T-helper 1 cell treated with Interleukin-12 subunit alpha and Interleukin-12 subunit beta and Interleukin-4 antibody, amounts not matched to agents 30 μg/mL and 1 μg/mL, for 36 hours (primary cell): ENCODE measurements around the gene PKP1.

Experiments used
- H3K27ac Mint-ChIP-seq: one replicate; pipeline ENCODE4 v1.8.0; 2021; ENCODE audit warnings: mild to moderate bottlenecking, mixed read lengths
- H3K27me3 Mint-ChIP-seq: one replicate; pipeline ENCODE4 v1.8.0; 2021; ENCODE audit warnings: low read depth, mixed read lengths
- H3K36me3 Mint-ChIP-seq: one replicate; pipeline ENCODE4 v1.8.0; 2021; ENCODE audit warnings: low read depth, mixed read lengths
- H3K4me1 Mint-ChIP-seq: one replicate; pipeline ENCODE4 v1.8.0; 2021; ENCODE audit warnings: low read depth, mixed read lengths
- H3K4me3 Mint-ChIP-seq: one replicate; pipeline ENCODE4 v1.8.0; 2021; ENCODE audit warnings: mild to moderate bottlenecking, moderate library complexity, mixed read lengths
- H3K9me3 Mint-ChIP-seq: one replicate; pipeline ENCODE4 v1.8.0; 2021; ENCODE audit warnings: mixed read lengths

Gene PKP1

DNA sequence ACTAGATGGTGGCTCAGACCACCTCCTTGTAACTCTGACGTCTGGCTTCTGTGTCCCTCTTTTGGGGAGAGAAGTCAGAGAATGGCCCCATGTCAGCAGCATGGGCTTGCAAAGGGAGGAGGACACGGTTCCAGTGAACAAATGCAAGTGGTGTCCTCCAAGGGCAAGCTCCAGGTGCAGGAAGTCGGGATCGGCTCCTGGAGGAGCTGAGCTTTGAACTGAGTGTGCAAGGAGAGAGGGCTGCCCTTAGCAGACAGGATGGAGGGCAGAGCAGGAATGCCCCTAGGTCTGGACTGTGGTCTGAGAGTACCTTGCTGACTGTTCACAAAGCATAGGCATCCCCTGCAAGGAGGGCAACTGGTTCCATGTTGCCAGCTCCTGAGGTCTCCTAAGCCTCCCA lies 17.3 kb downstream of the PKP1 start:
- H3K4me1 Mint-ChIP-seq, result no peaks in the 10 kb centered on the region
- H3K9me3 Mint-ChIP-seq, result no peaks in the 10 kb centered on the region
- peaks cover 15% of the 10 kb centered on the region for H3K27me3 Mint-ChIP-seq
- H3K4me3 Mint-ChIP-seq, result no peak overlapping the region
- H3K36me3 Mint-ChIP-seq, result no peaks in the 10 kb centered on the region
- no peak overlapping the region for H3K27ac Mint-ChIP-seq

DNA sequence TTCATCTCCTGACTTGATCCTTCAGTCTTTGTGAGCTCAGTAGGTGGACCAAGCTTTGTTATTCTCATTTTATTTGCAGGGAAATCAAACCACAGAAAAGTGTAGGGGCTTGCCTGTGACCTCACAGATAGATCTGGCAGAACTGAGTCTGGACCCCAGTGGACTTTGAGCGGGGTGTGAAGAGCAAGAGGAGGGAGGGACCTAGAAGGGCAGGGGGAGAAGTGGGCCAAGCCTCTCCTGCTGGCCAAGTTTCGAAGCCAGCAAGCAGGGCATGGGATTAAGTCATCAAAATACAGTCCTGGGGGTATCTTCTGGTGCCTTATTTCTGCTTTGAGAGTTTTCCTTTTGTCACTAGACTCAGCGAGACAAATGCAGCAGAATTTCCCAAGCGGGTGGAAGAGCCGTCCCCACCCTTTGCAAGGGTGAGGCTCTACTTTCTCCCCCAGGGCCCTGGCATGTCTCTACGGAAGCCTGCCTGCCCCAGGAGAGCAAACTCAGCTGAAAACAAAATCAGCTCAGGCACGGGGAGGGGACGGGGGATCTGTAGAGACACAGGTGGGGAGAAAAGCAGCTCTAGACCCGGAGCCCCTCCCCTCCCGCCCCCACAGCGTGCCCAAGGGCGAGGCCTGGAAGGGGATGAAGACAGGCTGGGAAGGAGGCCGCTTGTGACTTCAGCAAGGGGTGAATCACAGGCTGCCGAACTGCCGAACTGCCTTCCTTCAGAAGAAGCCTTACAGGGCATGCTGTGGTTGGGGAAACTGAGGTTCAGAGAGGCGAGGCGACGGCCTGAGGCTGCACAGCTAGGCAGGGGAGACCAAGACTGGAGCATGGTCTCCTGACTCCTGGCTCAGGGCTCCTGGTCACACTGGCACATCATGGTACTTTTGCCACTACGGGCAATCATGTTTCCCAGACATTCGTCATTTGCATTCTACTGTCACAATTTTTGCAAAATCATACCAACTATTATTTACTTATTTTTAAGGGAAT lies 19.2 kb downstream of the PKP1 start:
- no peaks in the 10 kb centered on the region for H3K36me3 Mint-ChIP-seq
- no peaks in the 10 kb centered on the region for H3K9me3 Mint-ChIP-seq
- no peak overlapping the region for H3K27ac Mint-ChIP-seq
- no peaks in the 10 kb centered on the region for H3K4me1 Mint-ChIP-seq
- peaks cover 4% of the 10 kb centered on the region for H3K27me3 Mint-ChIP-seq
- H3K4me3 Mint-ChIP-seq, result no peak overlapping the region

DNA sequence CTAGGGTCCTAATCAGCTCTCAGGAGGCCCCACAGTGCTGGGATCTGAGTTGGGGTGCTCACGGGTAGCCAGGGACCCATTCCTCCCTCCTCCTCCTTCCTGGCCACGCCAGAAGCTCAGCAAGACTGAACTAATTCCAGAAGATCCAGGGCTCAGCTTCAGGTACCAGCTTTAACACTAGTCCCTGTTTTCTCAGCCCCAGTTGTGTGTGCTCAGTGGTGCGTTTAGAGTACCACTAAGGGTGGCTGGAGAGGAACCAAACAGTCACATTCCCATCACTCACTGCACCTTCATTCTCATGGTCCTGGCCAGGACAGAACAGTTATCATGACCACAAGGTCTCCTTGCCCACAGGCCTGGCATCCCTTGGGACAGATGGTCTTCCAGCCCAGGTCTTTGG lies 20.8 kb downstream of the PKP1 start:
- H3K4me1 Mint-ChIP-seq, result no peaks in the 10 kb centered on the region
- H3K27me3 Mint-ChIP-seq, result peaks cover 11% of the 10 kb centered on the region
- no peak overlapping the region for H3K4me3 Mint-ChIP-seq
- H3K27ac Mint-ChIP-seq, result no peak overlapping the region
- H3K36me3 Mint-ChIP-seq, result no peaks in the 10 kb centered on the region
- H3K9me3 Mint-ChIP-seq, result no peaks in the 10 kb centered on the region

DNA sequence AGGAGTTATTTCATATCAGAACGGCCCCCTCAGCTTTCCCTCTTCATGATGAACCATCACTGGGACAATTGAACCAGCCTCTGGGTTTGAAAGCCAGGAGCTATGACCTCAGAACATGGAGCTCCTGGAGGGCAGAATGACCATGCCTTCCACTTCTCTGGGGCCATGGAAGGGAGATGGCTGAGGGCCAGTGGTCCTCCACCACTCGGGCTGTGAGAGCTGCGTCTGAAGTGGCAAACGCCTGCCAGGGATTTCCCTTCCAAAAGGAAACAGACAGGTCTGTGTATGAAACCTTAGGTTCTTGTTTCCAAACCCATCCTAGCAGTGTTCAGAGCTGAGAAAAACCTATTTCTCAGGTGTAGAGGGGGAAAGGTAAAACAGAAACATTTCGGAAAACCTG lies 22.5 kb downstream of the PKP1 start:
- Mint-ChIP-seq H3K27ac (no peak overlapping the region), H3K9me3 (no peaks in the 10 kb centered on the region), H3K4me1 (peaks cover 2% of the 10 kb centered on the region), H3K36me3 (no peaks in the 10 kb centered on the region), H3K4me3 (no peak overlapping the region), H3K27me3 (peaks cover 23% of the 10 kb centered on the region)

DNA sequence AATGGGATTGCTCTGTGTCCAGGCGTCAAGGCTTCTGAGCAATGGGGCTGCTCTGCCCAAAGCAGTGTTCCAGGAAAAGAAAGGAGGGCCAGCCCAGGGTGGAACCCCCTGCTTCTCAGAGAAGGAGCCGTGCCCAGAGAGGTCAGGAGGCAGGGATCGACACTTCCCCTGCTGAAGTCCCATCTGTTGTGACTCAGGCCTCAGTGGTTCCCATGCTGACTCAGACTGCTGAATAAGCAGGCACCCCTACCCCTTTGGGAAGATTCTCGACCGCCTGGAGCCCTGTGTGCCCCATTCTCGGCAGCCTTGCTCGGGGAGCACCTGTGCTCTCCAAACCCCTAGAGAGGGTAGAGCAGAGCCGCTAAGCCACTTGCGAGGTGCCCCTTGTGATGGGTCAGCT lies 23.9 kb downstream of the PKP1 start:
- H3K27me3 Mint-ChIP-seq, result peaks cover 23% of the 10 kb centered on the region
- H3K27ac Mint-ChIP-seq, result no peak overlapping the region
- no peaks in the 10 kb centered on the region for H3K9me3 Mint-ChIP-seq
- peaks cover 9% of the 10 kb centered on the region for H3K4me1 Mint-ChIP-seq
- H3K4me3 Mint-ChIP-seq, result no peak overlapping the region
- H3K36me3 Mint-ChIP-seq, result no peaks in the 10 kb centered on the region

DNA sequence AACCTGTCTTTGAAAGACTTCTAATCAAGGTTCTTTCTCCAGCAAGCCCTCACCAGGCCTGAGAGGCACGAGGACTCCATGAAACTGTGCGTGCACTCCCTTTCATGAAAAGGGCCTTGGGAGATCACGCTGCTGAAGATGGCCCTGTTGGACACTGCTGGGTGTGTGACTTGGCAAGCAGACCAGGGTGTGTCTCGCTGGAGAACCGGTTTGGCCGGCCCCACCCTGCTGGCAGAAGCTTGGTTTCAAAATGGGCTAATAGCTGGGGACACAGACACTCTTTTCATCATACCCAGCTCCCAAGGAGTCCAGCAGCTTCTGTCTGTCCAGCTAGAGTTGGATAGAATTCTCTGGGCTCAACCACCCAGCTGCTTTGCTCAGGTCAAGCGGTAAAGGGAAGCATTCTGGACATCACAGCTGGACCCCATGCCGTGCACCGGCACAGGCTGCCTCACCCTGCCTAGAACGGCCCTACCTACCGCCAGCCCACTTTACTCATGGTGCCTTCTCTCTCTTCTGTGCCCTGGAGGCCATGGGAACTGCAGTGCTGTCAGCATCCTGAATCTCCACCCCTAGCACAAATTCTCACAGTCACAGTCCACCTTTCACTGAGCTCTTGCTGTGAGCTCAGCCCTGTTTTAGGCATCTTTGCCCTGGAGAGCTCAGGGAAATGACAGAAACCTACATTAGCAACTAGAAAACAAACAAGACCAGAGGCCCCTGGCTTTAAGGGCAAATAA lies 24.6 kb downstream of the PKP1 start:
- H3K27ac Mint-ChIP-seq, result no peak overlapping the region
- no peaks in the 10 kb centered on the region for H3K9me3 Mint-ChIP-seq
- H3K4me1 Mint-ChIP-seq, result peaks cover 9% of the 10 kb centered on the region
- H3K27me3 Mint-ChIP-seq, result peaks cover 23% of the 10 kb centered on the region
- H3K4me3 Mint-ChIP-seq, result no peak overlapping the region
- H3K36me3 Mint-ChIP-seq, result no peaks in the 10 kb centered on the region

DNA sequence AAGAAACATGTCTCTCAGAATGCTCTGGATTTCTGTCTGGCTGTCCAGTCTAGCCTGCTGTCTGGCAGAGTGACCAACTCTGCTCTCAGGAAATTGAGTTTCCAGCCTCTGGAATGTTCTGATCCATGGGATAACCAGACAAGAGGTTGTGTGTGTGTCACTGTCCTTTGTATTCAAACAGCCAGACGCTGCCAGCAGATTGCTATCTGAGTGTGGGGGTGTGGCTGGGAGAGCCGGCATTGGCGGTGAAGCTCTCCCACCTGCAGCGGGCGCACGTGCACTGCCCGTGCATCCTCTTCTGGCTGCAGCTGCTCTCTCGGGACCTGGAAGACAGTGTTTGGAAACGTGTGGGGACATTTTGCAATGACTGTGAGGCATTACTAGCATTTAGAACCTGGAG lies 26.1 kb downstream of the PKP1 start:
- Mint-ChIP-seq H3K27ac (no peak overlapping the region), H3K9me3 (no peaks in the 10 kb centered on the region), H3K27me3 (peaks cover 20% of the 10 kb centered on the region), H3K4me3 (no peak overlapping the region), H3K4me1 (peaks cover 9% of the 10 kb centered on the region), H3K36me3 (no peaks in the 10 kb centered on the region)

DNA sequence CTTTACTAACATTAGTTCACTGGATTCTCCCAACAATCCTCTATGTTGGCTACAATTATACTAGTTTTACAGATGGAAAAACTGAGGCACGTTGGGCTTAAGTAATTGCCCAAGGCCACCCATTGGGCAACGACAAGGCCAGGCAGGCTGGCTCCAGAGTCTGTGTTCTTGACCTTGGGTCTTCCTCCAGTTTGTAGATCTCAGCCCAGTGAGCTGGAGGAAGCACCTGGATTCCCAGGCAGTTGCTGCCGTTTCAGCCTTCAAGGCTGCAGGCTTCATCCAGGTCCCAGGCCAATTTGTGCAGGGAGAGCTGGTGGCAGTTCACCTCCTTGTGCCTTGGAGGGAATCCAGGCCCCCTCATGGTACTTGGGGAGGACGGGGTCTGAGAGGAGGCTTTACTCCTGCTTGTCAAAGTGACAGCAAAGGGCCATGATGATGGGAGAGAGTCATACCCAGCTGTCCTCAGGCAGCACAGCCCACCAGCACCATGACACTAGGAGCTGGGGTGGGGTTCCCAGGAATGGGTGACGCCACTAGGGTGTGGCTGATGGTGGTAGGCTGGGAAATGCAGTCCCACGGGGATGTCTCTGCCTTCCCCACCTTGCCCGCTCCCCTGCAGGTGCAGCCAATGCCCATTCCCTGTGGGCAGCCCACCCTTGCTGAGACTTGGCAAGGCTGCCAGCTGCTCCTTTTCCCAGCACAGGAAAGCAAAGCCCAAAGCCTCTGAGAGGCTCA lies 27.1 kb downstream of the PKP1 start:
- H3K27ac Mint-ChIP-seq, result no peak overlapping the region
- H3K4me1 Mint-ChIP-seq, result peaks cover 9% of the 10 kb centered on the region
- peaks cover 20% of the 10 kb centered on the region for H3K27me3 Mint-ChIP-seq
- H3K36me3 Mint-ChIP-seq, result no peaks in the 10 kb centered on the region
- no peaks in the 10 kb centered on the region for H3K9me3 Mint-ChIP-seq
- H3K4me3 Mint-ChIP-seq, result no peak overlapping the region

DNA sequence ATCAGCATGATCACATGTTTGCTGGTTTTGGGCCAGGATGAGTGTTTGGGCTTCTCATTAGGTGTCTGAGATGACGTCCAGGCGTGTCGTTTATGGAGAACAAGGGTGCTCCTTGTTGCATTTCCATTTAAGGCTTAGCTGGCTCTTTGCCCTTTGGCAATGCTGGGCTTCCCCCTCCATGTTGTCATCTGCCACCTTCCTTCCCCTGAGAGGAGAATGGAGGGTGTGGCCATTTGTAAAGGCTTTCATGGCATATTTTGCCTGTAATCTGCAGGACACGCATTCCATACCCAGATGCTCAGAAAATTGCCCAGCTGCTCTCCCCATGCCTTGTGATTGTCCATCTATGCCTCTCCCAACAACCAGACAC lies 27.7 kb downstream of the PKP1 start:
- Mint-ChIP-seq H3K27ac (no peak overlapping the region), H3K27me3 (peaks cover 20% of the 10 kb centered on the region), H3K4me3 (no peak overlapping the region), H3K36me3 (no peaks in the 10 kb centered on the region), H3K9me3 (no peaks in the 10 kb centered on the region), H3K4me1 (peaks cover 9% of the 10 kb centered on the region)

DNA sequence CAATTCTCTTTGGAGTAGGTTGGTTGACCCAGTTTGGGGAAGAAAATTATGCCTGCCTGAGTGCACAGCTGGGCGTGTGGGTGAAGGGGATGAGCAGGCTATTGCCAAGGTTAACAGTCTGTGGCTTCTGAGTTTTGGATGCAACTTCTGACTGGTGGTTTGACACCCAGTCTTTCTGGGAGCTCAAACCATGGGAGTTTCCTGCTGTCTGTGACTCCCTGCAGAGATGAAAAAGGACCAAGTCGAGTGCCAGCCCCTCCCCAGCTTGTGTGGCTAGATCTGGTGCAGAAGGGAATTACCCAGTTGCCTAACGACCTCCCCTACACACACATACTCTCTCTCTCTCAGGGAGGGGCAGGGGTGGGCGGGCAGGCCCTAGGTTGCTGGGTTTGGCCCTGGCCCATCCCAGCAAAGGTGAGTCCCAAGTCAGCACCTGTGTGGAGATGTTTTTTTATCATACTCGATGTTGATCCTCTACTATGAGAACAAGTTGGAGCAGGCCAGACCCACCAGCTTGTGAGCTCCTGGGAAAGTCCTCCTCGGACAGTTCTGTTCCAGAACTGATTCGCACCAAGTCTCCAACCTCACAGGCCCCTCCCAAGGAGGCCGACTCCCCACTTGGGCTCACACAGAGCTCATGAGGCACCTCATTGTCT lies 28.2 kb downstream of the PKP1 start:
- no peaks in the 10 kb centered on the region for H3K9me3 Mint-ChIP-seq
- no peaks in the 10 kb centered on the region for H3K36me3 Mint-ChIP-seq
- H3K4me3 Mint-ChIP-seq, result no peak overlapping the region
- peaks cover 20% of the 10 kb centered on the region for H3K27me3 Mint-ChIP-seq
- H3K27ac Mint-ChIP-seq, result no peak overlapping the region
- peaks cover 9% of the 10 kb centered on the region for H3K4me1 Mint-ChIP-seq

DNA sequence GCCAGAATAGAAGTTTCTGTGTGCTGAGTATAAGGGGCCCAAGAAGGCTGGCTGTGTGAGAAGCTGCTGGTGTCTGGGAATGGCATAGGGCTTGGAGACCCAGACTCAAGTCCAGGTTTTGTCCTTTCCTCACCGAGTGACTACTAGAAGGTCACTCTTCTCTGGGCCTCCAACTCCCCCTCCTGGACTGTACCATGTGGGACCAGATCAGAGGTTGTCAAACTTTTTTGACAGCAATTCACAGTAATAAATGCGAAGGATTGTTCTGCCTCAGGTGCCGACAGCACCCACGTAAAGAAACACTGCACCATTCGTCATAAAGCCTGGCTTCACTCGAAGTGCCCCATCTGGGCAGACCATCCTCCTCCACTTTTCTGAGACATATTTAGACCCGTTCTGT lies 29.0 kb downstream of the PKP1 start:
- no peaks in the 10 kb centered on the region for H3K9me3 Mint-ChIP-seq
- no peak overlapping the region for H3K4me3 Mint-ChIP-seq
- no peak overlapping the region for H3K27ac Mint-ChIP-seq
- H3K27me3 Mint-ChIP-seq, result peaks cover 20% of the 10 kb centered on the region
- peaks cover 9% of the 10 kb centered on the region for H3K4me1 Mint-ChIP-seq
- no peaks in the 10 kb centered on the region for H3K36me3 Mint-ChIP-seq

DNA sequence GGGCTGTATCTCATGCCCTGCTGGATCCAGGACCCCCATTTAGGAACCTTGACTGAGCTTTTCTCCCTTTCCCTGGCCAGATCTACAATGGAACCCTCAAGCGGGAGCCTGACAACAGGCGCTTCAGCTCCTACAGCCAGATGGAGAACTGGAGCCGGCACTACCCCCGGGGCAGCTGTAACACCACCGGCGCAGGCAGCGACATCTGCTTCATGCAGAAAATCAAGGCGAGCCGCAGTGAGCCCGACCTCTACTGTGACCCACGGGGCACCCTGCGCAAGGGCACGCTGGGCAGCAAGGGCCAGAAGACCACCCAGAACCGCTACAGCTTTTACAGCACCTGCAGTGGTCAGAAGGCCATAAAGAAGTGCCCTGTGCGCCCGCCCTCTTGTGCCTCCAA lies 29.8 kb downstream of the PKP1 start:
- peaks cover 18% of the 10 kb centered on the region for H3K27me3 Mint-ChIP-seq

DNA sequence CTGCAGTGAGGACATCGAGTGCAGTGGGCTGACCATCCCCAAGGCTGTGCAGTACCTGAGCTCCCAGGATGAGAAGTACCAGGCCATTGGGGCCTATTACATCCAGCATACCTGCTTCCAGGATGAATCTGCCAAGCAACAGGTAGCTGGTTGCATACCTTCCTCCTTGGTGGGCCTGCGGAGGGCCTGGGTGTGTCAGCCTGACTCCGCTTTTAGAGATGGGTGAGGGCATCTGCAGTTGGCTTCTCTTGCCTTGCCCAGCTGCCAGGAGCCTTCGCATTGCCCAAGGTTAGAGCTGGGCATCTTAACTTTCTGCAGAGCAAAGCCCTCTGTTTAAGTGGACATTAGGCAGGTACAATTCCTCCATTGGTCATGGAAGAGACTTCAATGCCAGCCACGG lies 33.2 kb downstream of the PKP1 start:
- H3K27me3 Mint-ChIP-seq, result no peaks in the 10 kb centered on the region
- no peaks in the 10 kb centered on the region for H3K9me3 Mint-ChIP-seq
- H3K36me3 Mint-ChIP-seq, result no peaks in the 10 kb centered on the region
- H3K27ac Mint-ChIP-seq, result no peak overlapping the region
- H3K4me1 Mint-ChIP-seq, result peaks cover 1% of the 10 kb centered on the region
- H3K4me3 Mint-ChIP-seq, result no peak overlapping the region

More for the DNA sequence above, 29.8 kb downstream of the PKP1 start:
- Mint-ChIP-seq H3K4me1 (peaks cover 9% of the 10 kb centered on the region), H3K36me3 (no peaks in the 10 kb centered on the region), H3K27ac (no peak overlapping the region), H3K4me3 (no peak overlapping the region), H3K9me3 (no peaks in the 10 kb centered on the region)

DNA sequence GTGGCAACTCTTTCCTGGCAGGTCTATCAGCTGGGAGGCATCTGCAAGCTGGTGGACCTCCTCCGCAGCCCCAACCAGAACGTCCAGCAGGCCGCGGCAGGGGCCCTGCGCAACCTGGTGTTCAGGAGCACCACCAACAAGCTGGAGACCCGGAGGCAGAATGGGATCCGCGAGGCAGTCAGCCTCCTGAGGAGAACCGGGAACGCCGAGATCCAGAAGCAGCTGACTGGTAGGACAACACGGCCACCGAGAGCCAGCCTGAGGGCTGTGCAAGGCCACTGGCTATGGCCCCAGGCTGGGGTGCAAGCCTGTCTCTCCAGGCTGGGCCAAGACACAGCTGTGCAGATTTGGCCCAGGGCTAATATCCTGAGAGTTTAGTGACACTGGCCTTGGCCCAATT lies 34.2 kb downstream of the PKP1 start:
- Mint-ChIP-seq H3K9me3 (no peaks in the 10 kb centered on the region), H3K4me1 (no peaks in the 10 kb centered on the region), H3K4me3 (no peak overlapping the region), H3K27me3 (no peaks in the 10 kb centered on the region), H3K36me3 (no peaks in the 10 kb centered on the region), H3K27ac (no peak overlapping the region)
